M059J (cell line): Measurements from ENCODE around the gene STARD5. TPM values are rescaled to one million over a fixed set of nuclear protein-coding genes. Genes with fewer than 3 reads are reported as not detected.
"Not testable (repeated sequence)": the region's sequence is repeated elsewhere in the genome, so short reads cannot be mapped to it uniquely, and the experiment has no call there.

Experiments
- DNase-seq: peaks from one replicate; pipeline ENCODE4 v3.0.0-alpha.2; 2012; ENCODE audit warnings: low read depth
- total RNA-seq: library from RNA; depleted of rRNA; stranded (reverse); fragments of >200 nt; shearing (Covaris generic); gene quantifications from 2 replicates; pipeline ENCODE4 v1.2.3, GENCODE V29; 2014

The STARD5 gene
- total RNA-seq, 1 experiment from 2014 or later, result 2.0 TPM

- no peak for DNase-seq
These were observed 13.3 kb upstream of the STARD5 start for GRCh38 chr15:81337241-81337640.

- DNase-seq, result peak; percentile 29
These were observed 12.6 kb upstream of the STARD5 start for GRCh38 chr15:81336568-81336967.

GRCh38 chr15:81335631-81336030 lies 11.7 kb upstream of the STARD5 start:
- no peak for DNase-seq

DNA sequence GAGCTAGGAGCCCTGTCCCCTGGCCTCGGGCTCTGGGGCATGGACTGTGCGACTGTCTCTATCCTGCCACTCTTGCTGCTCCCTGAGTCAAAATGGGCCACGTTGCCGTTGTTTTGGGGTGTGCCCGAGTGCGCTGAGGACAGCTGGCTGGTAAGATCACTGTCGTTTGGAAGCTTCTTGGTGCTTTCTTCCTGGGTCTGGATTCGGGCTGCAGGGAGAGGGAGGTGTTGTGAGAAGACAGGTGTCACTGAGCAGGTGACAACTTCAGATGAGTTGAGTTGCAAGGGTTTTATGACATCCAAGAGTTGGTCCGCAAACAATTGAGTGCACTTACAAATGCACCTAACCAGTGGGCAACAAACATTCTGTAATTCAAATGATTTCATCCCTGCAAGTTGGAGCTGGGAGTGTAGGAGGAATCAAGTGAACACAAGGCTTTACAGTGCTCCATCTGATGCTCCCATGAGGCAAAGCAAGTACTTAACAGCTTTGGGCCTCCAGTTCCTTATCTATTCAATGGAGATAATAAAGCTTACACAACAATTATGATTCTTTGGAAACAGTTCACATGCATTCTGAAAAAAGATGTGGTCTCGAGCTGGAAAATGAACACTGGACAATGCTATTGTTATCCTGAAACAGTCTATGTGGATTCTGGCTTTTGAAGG lies 11.0 kb upstream of the STARD5 start:
- no peak for DNase-seq

- DNase-seq, result no peak
These were observed 9.4 kb upstream of the STARD5 start for GRCh38 chr15:81333363-81333762.

- DNase-seq, result no peak
These were observed 8.4 kb upstream of the STARD5 start for GRCh38 chr15:81332326-81332725.

GRCh38 chr15:81331600-81331999 lies 7.7 kb upstream of the STARD5 start:
- DNase-seq, result no peak

DNA sequence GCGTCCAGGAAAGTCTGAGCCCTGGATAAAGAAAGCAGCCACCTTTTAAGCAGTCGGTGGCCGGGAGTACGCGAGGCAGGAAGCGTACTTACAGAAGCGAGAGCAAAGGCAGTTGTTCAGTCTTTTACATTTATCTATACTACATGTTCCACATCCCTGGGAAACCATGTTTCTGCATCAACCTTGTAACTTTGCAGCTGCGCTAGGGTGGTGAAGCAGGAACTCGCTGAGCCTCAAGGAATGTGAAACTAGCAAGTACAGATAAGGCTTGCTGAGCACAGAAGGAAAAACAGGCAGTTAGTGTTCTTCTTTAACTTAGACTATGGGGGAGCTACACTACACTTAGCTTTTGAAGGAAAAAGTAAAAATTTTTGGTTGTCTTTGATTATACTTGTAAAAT lies 7.2 kb upstream of the STARD5 start:
- DNase-seq, result not testable (repeated sequence)

GRCh38 chr15:81330366-81331090 lies 6.6 kb upstream of the STARD5 start:
- DNase-seq, result no peak

DNA sequence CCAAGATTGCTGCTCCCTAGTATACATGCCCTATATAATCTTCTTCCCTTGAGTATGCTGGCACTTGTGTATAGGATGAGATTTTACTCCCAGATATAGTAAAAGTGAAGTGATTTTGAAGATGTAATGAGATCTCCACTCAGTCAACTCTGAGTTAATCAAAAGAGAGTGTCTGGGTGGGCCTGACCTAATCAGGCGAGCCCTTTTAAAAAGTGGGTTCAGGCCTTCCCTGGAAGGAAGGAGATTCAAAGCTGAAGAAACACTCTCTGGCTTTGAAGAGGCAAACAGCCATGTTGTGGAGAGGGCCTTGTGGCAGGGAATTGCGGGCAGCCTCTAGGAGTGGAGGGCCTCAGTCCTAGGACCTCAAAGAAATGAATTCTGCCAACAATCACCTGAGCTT lies 5.5 kb upstream of the STARD5 start:
- no peak for DNase-seq

GRCh38 chr15:81327516-81327915 lies 3.6 kb upstream of the STARD5 start:
- DNase-seq, result peak; percentile 82

GRCh38 chr15:81326466-81327212 lies 2.7 kb upstream of the STARD5 start:
- peak; percentile 40 for DNase-seq

DNA sequence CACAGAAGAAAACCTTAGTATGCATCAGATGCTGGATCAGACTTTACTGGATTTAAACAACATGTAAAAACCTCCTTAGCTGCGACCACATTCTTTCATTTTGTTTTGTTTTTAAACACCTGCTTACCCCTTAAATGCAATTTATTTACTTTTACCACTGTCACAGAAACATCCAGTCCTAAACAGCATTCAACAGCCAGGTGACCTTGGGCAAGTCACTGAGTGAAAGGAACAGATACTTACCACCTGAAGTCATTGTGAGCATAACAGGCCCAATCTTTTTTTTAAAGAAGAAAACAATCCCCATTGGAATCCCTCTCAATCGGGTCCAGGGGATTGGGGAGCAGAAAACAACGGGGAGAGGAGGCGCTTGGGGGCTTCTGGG lies 390 bp downstream of the STARD5 start:
- no peak for DNase-seq

GRCh38 chr15:81322676-81323253 lies 1.2 kb downstream of the STARD5 start:
- no peak for DNase-seq

DNA sequence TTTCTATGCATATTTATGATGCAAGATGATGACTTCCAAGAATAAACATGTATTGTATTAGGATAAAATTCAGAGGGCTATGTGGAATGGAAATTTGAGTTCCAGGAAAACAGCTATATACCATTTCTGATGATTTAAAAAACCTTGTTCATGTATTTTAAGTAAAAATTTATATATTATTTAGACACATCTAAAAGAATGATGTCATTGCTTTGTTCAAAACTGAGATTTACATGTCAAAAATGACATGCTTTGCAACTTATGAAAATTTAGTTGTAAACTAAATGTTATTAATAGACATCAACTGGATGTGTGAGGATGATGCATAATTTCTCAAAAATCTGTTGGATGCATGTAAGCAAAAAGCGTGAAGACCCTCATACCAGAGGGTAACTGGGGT lies 2.3 kb downstream of the STARD5 start:
- no peak for DNase-seq

- DNase-seq, result no peak
These were observed 6.3 kb downstream of the STARD5 start for GRCh38 chr15:81317642-81318017.

DNA sequence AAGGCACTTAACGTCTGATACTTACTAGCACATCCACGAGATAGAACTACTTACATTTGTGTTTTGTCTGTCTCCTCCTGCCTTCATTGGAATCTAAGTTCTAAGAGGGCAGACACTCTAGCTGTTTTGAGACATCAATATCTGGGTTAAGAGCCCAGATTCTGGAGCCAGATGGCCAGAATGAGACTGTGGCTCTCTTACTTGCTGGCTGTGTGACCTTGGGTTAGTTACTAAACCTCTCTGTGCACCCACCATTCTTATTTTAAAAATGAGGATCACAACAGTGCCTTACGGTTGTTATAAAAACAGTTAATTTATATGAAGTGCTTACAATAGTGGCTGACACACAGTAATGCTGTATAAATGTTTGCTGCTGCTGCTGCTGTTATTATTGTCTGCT lies 7.7 kb downstream of the STARD5 start:
- no peak for DNase-seq

- no peak for DNase-seq
These were observed 8.3 kb downstream of the STARD5 start for GRCh38 chr15:81315452-81316175.

GRCh38 chr15:81314378-81314777 lies 9.6 kb downstream of the STARD5 start:
- no peak for DNase-seq

DNA sequence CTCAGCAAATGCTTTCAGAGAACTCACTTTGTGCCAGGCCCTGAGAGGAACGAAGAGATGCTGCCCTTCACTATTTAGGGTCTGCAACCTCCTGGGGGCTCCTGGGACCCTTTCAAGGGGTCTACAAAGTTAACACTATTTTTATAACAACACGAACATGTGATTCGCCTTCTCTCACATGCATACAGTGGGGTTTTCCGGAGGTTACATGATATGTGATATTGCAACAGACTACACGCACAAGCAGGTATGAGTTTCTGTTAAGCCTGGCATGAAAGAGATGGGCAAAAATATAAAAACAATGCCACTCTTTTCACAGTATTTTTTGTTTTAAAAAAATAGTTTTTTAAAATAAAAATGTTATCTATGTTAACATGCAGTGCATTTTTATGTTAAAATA lies 10.3 kb downstream of the STARD5 start:
- no peak for DNase-seq

DNA sequence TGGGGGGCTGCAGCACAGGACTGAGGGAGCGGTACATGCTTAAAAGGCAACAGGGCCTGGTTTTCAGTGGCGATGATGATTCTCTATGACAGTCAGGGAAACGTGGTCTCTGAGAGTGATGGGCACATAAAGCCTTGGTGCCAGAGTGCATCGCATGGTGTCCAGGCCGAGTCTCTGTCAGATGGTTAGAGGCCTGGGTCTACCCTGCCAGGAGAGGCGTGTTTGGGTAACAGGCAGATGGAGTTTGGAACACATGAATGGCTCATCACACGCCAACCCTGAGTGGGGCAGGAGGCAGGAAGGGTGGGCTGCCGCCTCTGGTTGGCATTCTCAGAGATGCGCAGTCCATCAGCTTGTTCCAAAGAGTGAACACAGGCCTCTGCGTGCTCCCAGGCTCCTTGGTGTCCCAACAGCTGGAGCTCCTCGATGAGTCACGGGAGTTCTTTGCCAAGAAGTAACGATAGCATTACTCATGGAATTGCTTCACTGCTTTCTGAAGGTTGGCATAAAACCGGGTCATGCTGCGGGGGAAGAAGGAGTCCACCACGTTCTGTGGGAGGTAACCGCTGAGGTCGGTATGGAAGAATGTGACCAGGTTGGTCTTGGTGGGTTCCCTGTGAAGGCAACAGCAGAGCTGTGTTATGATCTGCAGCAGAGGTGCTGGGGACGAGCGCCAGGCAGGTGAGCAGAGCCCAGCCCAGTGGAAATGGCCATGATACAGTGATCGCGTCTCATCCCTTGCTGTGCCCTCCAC lies 11.0 kb downstream of the STARD5 start:
- peak; percentile 98 for DNase-seq
